Central memory CD4-positive, alpha-beta T cell (primary cell): ENCODE measurements around the gene AEBP2.
A peak's percentile ranks its signal among the peaks of the same experiment; 100 is the strongest.
"Not testable (repeated sequence)": the region's sequence is repeated elsewhere in the genome, so short reads cannot be mapped to it uniquely, and the experiment has no call there.

ENCODE experiments used
- DNase-seq: peaks from one replicate; pipeline ENCODE4 v3.0.0; 2022
- total RNA-seq, 3 experiments: gene quantifications; one replicate each; lab custom pipeline; 2026; lab: John Stamatoyannopoulos, UW

The AEBP2 gene, protein sequence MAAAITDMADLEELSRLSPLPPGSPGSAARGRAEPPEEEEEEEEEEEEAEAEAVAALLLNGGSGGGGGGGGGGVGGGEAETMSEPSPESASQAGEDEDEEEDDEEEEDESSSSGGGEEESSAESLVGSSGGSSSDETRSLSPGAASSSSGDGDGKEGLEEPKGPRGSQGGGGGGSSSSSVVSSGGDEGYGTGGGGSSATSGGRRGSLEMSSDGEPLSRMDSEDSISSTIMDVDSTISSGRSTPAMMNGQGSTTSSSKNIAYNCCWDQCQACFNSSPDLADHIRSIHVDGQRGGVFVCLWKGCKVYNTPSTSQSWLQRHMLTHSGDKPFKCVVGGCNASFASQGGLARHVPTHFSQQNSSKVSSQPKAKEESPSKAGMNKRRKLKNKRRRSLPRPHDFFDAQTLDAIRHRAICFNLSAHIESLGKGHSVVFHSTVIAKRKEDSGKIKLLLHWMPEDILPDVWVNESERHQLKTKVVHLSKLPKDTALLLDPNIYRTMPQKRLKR
- 63.1 to 82.0 (median 66.4) reads per million in 3 experiments for total RNA-seq

DNA sequence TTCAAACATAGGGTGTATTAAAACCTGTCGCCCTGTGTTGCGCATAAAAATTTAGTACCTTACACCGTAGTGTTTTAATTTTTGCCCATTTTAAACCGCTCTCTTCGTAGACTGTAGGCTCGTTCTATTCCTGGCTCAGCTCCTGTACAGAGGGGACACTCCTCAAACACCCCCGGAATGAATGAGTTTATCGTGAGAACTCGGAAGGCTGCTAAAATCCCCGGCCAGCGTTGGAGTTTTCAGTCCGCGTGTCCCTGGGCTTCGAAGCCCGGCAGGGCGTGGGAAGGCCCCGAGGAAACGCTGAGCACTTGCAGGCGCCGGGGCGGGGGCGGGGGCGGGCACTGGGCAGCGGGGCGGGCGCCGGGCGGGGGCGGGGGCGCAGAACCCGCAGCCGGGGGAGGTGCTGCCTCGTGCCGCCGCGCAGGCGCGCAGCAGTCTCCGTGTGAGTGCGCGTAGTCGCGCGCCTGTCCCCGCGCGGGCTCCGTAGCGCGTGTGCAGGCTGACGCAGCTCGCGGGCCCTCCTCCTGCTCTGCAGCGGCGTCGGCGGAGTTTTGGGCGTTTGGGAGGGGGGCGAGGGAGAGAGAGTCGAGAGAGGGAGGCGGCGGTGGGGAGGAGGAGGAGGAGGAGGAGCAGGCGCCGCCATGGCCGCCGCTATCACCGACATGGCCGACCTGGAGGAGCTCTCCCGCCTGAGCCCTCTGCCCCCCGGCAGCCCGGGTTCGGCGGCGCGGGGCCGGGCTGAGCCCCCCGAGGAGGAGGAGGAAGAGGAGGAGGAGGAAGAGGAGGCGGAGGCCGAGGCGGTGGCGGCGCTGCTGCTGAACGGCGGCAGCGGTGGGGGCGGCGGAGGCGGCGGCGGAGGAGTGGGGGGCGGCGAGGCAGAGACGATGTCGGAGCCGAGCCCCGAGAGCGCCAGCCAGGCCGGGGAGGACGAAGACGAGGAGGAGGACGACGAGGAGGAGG is at the start of gene AEBP2:
AEBP2 (plus strand) TSS at position 434 of the 960 bp plus-strand sequence; CDS start at position 642, 208 bp downstream.
- DNase-seq = peak; percentile 96

DNA sequence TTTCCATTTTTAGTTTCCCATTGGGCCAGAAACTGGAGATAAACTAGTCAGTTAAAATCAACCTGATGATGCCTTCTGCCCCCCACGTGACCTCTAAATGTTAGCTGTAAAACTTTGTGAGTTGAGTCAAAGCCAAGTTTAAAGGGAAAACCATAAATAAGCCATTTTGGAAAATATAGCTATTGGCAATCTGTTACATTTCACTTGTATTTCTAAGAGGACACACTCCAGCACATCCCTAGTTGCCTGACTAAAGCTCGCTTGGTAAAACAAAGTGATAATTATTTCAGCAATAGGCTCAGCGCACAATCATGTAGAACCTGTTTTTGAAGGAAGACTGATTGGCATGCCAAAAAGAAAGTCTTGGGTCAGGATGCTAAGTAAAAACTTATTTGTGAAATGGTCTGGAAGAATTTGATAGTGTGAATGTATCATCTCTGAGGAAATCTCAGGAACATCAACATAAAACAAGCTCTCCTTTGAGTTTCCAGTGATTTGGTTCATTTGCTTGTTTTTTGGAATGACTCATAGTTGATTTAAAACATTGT is 49.2 kb upstream of the AEBP2 start:
- DNase-seq = no peak

DNA sequence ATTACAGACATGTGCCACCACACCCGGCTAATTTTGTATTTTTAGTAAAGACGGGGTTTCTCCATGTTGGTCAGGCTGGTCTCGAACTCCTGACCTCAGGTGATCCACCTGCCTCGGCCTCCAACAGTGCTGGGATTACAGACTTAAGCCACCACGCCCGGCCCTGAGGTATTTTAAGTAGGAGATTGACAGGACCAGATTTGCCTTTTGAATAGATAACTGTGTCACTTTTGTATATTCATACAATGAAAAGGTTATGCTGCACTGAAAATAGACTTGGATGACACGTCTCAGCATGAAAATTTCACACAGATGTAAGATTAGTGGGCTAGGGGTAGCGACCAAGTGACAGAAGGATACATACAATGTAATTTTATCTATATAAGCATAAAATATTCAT is 46.6 kb upstream of the AEBP2 start:
- DNase-seq = not testable (repeated sequence)

DNA sequence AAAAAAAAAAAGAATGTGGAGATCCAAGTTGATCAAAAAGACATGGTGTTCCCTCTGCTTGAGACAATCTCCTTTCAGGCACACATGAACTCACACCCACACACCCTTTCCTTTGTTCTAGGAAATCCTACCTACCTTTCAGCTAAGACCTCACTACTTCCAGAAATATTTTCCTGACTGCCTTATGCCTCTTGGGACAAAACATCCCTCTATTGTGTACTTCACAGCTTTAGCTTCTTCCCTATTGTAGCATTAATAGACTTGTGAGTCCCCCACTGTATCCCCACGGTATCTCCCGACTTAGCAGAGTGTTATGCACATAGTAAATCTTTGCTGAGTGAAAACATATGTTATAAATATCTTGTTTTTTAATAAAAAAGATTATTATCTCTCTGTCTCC is 44.9 kb upstream of the AEBP2 start:
- DNase-seq = no peak

DNA sequence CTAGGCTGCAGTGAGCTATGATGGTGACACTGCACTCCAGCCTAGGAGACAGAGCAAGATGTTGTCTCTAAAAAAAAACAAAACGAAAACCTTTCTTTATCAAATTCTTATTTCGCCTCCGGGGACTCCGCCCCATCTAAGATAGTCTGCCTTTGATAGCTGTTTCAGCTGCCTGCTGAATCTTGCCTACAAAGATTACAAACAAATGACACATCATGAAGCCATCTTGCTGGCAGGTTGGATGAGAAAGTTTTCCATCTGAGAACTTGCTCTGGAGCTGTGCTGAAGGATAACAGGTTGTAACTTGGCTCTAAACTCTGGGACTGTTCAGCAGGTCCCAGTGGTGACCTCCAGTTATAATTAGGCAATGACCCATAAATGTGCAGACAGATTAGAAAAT is 41.8 kb upstream of the AEBP2 start:
- no peak for DNase-seq

DNA sequence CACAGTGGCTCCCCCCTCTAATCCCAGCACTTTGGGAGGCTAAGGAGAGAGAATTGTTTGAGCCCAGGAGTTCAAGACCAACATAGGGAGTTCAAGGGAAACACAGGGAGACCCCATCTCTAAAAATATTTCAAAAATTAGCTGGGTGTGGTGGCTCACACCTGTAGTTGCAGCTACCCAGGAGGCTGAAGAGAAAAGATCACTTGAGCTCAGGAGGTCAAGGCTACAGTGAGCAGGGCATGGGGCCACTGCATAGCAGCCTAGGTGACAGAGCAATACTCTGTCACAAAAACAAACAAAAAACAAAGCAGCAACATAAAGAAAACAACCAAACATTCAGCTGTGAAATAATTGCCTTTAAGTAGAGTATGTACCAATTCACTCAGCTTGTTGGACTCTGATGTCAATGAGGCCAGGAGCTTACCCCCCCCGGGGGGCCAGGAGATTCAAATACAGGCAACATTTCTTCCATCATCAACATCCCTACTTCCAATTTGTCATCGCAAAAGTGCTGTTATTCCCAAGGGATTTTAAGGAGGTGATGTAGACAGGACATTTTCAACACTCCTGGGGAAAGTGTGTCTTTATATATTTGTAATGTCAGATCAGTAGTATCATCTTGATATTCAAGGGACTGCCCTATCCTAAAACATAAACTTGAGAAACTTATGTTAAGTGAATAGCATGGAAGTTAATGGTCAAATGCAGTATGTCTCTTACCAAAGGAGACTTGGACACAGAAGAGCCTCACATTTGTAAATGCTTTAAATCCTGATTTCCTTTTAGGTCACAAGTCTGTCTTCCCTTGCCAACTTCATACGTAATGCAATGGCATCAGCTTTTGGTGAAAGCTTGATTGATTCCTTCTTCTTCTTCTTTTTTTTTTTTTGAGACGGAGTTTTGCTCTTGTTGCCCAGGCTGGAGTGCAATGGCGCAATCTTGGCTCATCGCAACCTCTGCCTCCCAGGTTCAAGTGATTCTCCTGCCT is 40.6 kb upstream of the AEBP2 start:
- no peak for DNase-seq

DNA sequence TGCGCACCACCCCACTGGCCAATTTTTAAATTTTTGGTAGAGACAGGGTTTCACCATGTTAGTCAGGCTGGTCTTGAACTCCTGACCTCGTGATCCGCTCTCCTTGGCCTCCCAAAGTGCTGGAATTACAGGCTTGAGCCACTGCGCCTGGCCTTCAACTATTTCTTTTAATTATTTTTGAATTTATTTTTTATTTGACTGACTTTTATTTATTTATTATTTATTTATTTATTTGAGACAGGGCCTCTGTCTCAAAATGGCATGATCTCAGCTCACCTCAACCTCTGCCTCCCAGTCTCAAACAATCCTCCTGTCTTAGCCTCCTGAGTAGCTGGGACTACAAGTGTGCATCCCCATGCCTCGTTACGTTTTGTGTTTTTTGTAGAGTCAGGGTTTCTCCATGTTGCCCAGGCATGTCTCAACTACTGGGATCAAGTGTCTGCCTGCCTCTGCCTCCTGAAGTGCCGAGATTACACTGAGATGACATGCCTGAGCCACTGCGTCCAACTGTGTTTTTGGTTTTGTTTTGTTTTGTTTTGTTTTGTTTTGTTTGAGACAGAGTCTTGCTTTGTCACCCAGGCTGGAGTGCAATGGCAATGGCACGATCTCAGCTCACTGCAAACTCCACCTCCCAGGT is 38.5 kb upstream of the AEBP2 start:
- DNase-seq = not testable (repeated sequence)

DNA sequence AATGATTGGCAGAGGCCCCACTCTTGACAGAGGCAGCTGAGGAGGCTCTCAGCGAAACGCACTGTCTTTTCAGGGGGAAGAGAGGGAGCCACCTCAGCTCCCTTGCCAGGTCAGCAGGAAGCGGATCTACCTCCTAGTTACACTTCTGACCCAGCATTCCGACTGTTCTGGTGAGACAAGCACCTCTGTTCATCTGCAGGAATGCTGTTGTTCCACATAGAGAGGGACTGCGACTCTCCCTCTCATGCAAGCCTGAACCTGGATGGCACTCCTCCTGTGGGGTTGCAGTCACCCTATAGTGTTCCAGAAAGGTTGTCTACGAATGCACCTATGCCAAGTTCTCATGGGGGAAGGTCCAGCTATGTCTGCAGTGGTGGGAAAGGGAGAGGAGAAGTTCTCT is 37.1 kb upstream of the AEBP2 start:
- DNase-seq = no peak

DNA sequence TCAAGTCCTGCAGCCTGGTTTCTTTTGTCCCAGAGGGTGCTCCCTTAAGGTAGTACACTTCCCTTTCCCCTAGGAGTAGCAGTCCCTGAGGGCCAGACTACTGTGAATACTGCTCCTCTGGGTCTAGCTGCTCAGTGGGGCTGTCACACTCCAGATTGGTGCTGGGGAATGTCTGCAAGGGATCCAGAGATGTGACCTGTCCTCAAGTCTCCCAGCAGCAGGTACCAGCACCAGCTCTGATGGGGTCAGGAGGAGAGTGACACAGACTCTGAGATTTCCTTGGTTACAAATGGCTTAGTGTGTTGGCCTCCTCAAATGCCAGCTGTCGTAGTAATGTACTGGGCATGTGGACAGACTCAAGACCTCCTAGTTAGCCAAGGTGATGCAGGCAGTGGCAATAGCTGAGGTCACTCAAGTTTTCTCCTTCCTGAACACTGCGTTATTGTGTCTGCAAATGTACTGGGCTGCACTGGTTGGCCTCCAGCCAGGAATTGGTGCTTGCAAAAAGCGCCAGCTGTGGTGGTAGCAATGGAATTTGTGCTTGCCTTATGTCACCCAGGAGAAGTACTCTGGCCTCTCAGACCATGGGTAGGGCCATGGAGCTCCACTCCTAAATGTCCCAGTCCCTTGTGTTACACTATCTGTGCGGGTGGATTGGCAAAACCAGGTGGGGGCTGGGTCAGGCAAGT is 36.4 kb upstream of the AEBP2 start:
- DNase-seq = no peak

DNA sequence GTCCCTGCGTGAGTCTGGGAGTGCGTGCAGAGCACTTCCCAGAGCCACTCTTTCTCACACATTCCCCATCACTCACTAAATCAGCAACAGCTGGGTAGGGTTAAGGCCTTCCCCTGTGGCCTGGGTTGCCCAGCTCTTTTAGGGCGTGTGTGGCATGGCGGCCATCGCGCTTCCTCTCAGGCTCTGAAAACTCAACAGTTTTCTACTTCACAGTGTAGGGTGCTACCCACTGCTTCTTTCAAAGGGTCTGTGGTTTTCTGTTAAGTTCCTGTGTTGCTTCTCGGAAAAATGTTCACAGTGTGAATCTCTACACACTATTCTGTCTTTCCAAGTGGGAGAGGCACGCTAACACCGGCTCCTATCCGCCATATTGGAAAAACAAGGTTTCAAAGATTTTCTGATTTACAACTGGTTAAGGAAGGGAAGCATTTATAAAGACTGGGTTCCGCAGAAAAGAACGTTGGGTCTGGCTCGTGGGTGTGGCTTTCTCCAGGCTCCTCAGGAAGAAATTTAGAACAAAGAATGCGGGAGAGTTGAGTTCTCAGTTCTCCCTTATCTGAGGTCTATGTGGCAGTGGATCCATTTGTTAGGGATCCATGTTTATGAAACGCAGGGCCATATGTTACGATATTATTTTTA is 34.9 kb upstream of the AEBP2 start:
- peak; percentile 8 for DNase-seq

DNA sequence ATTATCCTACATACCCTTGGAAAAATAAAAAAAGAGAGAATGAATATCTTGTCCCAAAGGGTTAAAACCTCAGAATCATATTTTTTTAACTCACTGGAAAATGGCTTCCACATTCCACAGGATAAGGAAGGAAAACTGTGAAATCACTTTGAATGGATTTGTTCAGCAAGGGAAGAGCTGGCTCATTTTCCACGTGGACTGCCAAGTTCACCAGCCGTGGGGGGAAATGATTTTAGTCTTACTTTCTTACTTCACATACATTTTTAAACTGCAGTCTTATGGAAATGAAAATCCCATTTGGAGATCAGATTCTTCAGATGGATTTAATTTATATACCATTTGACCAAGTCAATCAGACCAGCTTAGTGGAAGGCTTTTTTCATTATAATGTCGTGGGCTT is 29.9 kb upstream of the AEBP2 start:
- no peak for DNase-seq

DNA sequence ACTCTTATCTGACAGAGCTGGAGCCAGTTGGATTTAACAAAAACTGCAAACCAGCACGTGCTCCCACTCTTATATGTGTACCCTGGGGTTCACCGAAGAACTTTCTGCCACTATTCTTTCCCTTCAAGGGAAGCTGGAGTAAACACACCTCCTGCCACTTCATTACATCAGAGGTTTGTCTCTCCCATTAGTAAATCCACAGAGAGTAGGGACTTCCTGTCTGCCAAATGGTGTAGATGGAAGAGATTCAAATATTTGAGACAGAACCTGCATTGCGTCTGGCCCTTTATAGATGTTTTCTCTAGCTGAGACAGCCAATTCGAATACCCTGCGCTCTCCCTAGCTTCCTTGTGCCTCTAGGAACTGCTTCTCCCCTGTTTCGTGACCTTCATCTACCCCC is 29.1 kb upstream of the AEBP2 start:
- no peak for DNase-seq

DNA sequence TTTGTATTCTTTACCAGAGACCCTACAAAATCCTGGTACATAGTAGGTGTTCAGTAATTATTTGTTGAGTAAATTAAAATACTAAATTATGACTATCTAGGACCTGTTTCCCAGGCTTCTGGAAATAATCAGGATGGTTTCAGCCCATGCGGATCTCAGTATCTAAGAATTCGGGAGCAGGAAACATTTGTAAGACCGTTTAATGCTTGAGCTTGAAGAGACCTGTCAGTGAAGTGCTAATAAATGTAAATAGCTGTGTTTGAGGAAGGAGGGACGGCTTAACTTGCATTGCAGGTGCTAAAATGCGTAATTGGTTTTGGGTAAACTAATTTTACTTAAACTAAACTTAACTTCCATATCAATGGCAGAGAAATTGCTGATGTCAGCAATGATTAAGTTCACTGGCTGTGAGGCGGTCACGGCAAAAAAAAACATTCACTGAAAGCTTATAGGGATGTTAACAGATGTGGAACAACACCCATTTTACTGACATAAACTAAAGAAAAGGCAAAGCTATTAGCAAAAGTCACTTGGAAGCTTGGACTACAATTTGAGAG is 28.6 kb upstream of the AEBP2 start:
- DNase-seq = no peak

DNA sequence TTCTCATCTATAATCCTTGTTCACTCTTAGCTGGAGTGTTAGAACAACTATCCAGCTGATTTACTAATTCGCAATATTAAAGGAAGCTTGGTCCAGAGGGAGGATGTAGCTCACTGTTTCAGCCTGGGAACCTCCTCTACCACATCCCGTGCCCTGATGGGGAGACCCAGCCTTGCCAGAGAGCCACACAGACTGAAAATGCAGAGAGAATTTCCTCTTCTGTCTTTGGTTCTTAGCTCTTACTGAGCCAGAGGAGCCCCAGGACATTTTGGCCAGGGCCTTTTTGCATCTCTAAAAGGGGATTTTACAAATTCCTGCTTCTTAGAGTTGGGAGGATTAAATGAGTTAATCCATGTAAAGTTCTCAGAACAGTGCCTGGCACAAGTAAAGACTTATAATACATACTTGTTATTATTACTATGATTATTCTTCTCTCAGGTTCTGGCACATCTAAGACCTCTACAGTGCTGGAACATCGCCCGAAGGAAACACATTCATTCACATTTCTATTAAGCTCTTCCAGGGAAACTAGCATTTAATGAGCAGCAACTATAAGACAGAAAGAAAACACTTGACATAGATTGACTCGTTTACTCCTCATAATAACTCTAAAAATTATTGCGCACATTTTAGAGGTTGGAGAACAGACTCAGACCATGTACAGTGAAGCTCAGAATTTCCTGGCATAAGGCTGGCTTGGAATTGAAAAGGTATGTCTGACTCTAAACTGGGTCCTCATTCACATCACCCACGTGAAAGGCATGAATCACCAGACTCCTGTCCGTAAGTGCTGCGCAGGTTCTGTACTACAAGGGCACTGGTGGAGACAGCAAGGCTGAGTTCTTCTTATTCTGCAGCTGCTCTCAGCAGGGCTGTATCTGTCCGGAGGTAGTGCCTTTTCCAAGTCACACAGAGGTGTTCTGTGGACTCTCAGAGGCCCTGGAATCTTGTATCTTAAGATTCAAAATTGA is 27.8 kb upstream of the AEBP2 start:
- DNase-seq = no peak

DNA sequence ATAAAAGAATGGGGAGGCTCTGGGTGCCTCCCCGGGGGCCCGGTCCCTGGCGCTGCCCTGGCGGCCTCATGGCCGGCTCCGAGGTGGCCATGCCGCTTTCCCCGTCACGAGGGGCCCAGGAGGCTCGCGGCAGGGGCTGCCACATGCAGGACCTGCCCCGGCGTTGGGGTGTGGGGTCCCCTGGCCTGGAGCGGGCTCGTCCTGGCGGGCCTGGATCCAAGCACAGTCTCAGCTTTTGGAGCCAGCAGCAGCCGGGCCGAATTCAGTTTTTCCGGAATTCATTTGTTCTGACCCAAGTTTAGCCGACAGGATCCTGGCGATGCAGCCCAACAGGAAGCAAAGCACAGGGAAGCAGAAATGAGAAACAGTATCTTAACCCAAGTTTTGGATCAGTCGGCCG is 26.4 kb upstream of the AEBP2 start:
- no peak for DNase-seq

DNA sequence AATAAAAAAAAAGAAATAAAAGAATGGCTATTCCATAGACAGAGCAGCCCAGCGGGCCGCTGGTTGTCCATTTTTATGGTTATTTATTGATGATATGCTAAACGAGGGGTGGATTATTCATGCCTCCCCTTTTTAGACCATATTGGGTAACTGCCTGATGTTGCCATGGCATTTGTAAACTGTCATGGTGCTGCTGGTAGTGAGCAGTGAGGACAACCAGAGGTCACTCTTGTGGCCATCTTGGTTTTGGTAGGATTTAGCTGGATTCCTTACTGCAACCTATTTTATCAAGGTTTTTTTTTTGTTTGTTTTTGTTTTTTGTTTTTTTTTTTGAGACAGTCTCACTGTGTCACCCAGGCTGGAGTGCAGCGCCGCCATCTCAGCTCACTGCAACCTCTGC is 25.7 kb upstream of the AEBP2 start:
- not testable (repeated sequence) for DNase-seq

DNA sequence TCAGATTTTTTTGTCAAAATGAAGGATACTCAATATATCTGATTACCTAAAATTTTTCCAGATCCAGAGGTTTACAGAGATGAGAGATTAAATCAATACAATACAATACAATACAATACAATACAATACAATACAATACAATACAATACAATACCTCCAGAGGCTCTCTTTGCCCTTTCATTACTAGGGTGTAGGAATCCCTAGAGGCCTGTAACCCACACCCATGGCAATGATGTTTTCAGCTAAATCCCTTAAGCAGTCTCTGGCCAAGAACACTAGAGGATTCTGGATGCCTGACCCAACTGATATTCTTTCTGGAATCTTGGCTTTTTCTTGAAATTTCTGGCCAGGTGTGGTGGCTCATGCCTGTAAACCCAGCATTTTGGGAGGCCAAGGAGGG is 23.7 kb upstream of the AEBP2 start:
- DNase-seq = no peak

DNA sequence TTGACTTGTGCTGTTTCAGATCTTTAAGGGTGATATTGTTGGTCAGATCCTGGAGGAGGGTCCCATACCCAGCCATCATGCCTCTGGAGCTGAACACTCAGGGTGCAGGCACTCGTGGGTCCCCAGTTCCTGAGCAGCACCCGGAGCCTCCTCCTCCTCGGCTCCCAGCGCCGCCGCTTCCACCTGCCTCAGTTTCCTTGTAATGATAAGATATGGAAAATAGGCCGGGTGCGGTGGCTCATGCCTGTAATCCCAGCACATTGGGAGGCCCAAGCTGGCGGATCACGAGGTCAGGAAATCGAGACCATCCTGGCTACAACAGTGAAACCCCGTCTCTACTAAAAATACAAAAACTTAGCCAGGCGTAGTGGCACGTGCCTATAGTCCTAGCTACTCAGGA is 20.2 kb upstream of the AEBP2 start:
- DNase-seq = no peak
